ENCODE results near the gene NDUFA11.

The NDUFA11 gene

GRCh38 chr19:5905114-5905778 lies 1.7 kb upstream of the NDUFA11 start:
- DNase-seq = no peak

DNA sequence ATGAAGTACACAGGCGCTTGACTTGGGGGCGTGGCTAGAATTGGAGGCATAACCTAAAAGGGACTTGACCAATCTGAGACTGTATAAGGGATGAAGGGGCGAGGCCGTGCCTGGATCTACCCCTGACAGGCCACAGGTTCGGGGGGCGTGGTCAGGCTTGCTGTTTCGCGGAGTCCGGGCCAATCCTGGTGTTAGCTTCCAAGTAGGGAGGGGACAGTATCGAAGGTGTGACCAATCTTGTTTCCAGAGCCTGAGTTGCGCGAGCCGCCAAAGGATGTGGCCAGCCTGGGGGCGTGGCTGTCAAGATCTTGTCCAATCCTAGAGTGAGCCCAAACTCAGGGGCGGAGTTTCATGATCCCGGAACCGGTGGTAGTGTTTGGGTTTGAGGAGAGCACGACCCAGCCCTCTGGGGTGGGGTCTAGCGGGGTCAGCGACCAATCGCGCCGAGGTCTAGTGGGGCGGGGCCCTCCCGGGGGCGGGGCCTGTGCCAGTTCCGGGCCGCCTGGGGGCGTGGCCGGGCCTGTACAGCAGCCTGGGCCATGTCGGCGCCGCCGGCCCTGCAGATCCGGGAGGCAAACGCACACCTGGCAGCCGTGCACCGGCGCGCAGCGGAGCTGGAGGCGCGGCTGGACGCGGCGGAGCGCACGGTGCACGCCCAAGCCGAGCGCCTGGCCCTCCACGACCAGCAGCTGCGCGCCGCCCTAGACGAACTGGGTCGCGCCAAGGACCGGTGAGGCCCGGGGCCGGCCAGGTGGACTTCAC lies 943 bp upstream of the NDUFA11 start, which contains the start of gene VMAC:
VMAC (plus strand) TSS at position 521 of the 762 bp plus-strand sequence; CDS start at position 540, 19 bp downstream.
- DNase-seq = peak; percentile 100

- DNase-seq = no peak
These were observed 450 bp downstream of the NDUFA11 start for GRCh38 chr19:5903056-5903623.

DNA sequence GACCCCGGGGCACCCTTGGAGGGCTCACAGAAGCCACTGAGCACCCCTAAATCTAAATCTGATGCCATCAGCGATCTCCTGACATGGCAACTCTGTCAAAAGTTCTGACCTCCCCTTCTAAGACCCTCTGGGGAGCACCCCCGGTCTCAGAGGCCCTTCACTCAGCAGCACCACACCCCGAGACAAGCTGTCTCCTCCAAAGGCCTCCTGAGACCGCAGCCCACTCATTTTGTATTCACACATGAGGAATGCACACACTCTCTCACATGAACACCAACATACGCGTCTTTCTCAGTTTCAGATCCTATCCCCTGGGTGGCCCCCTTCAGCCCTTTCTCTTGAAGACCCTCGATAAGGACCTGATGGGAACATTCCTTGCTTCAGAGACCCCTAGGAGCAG lies 2.6 kb downstream of the NDUFA11 start:
- DNase-seq = no peak

- no peak for DNase-seq
These were observed 3.7 kb downstream of the NDUFA11 start for GRCh38 chr19:5899728-5900526.

GRCh38 chr19:5897189-5897969 lies 6.2 kb downstream of the NDUFA11 start:
- DNase-seq = no peak

DNA sequence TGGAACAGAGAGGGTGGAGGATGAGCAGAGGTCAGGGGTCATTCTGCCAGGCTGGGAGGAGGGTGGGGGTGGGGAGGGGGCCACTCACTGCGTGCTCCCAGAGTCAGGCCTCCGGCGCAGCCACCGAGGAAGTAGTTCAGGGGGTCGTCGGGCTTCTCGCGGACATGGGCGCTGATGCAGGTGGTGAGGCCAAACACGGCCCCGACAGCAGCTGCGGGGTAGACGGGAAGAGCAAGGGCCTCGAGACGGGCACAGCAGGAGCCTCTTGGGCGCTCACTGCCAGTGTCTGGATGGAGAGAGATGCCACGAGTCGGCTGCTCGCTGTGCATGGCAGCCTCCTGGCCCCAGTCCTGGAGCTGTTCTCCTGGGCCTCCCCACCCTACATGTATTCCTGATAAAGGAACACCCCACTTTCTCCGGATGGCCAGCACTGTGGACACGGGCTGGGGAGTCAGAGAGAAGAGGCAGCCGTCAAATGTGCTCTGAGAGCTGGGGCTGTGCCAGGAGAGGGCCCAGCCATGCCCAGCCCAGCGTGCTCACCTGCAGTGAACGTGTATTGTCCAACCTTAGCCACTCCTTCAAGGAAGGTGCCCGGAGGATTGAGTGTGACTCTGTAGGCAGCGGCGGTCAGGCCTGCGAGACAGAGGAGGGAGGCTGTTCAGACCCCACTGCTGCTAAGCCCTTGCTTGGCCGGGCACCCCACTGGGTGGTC lies 7.1 kb downstream of the NDUFA11 start:
- no peak for DNase-seq

- DNase-seq = no peak
These were observed 7.7 kb downstream of the NDUFA11 start for GRCh38 chr19:5895890-5896289.

- DNase-seq = no peak
These were observed 8.2 kb downstream of the NDUFA11 start for GRCh38 chr19:5895409-5895808.

DNA sequence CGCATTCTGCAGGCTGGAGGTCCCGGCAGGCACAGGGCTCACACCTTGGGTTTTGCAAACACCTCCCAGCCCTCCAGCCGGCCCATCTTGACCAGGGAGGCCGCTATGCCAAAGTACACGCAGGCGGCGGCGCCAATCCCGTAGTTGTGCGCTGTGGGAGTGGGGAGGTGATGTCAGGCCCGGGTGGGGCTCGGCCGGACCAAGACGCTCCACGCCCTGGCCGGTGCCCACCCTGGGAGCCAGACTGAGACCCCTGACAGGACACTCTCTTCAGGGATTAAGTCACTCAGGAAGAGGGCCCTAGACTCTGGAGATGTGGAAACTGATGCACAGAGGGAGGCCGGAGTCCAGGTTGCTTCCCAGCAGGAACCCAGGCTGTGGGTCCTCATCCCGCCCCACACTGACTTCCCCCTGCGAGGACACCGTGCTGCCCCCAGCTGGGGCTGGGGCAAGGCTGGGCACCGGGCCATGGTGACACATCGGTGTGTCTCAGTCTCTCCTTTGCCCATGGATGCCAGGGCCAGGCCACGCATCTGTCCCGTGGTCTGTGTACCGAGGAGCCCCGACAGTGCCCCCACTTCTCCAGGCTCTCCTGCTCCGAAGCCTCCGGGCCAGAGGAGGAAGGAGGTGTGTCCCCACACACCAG lies 8.8 kb downstream of the NDUFA11 start:
- DNase-seq = no peak

DNA sequence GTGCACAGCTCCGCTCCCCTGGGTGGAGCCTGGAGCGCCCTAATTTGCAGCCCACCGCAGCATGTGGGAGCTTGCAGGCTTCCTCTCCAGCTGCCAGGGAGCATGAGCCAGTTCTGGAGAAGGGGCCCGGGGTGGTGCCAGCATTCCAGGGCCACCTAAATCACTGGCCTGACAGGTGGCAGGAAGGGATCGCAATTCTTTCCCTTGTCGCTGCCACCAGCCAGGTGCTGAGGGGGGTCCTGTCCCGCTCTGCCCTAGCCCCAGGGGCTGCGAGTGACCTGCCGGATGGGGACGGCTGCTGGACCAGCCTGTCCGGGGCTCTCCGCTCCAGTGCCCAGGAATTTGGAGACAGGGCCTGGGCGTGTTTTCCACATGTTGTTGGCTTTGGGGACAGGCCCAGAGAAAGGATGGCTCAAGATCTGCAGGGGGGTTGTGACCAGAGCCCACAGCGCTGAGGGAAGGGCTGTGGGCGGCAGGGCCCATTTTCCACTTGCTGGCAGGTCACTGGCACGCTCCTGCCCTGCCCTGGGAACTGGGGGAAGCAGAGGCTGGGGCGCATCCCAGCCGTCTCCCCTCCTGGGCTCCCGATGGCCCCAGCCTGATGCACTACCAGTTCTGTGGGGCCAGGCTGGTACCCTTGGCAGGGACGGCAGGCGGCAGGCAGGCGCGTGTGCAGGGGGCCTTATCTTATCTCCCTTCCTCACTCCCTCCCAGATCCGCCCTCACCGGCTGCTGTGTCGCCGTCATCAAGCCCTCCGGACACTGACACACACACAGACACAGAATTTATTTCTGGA lies 9.5 kb downstream of the NDUFA11 start:
- no peak for DNase-seq

DNA sequence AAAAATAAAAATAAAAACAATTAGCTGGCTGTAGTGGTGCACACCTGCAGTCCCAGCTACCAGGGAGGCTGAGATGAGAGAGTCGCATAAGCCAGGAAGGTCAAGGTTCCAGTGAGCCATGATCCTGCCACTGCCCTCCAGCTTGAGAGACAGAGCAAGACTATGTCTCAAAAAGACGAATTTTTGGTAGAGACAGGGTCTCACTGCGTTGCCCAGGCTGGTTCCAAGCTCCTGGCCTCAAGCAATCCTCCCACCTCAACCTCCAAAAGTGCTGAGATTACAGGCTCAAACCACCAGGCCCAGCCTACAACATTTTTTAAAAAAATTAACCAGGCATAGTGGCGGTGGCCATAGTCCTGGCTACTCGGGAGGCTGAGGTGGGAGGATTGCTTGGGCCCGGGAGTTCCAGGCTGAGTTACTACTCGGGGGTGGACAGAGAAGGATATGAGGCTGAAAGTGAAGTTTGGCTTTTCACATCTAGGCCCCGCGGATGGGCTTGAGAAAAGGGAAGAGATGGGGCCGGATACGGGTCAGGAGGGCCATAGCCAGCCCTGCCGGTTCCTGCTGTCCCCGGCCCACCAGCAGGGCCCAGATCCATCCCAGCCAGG lies 10.2 kb downstream of the NDUFA11 start:
- no peak for DNase-seq

GRCh38 chr19:5892772-5893275 lies 10.8 kb downstream of the NDUFA11 start:
- no peak for DNase-seq

DNA sequence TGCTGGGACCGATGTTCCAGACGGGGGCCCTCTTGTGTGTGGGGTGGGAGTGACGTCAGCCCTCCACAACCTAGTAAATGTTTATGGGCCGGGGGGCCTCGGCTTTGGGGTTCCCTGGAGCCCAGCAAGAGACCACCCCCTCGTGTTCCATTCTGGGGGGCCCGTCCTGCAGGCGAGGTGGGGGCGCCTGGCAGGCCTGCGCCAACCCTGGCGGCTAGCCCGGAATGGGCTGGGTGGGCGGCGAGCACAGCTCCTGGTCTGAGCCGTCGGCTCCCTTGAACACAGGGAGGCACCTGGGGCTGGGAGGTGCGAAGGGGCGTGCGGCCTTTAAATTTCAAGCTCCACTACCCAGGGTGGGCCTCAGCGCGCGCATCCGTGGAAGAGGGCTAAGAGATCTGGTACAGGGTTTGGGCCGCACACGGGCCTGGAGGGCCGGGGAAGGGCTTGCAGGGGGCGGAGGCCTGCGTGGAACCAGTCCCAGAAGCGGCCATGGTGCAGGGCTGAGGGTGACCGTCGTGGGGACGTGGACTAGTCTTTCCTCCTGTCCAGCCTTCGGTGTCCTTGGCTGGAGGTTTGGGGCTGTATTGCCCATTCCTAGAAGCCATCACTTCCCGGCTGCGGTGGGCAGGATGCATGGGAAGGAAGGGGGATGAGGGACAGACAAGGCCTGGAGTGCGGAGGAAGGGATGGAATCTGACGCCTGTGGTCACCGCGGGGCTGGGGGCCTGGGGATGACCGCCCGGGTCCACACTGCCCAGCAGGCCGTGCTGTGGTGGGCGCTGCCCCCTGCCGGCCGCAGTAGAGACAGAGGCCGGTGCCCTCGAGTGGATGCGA lies 11.4 kb downstream of the NDUFA11 start:
- DNase-seq = peak; percentile 62

DNA sequence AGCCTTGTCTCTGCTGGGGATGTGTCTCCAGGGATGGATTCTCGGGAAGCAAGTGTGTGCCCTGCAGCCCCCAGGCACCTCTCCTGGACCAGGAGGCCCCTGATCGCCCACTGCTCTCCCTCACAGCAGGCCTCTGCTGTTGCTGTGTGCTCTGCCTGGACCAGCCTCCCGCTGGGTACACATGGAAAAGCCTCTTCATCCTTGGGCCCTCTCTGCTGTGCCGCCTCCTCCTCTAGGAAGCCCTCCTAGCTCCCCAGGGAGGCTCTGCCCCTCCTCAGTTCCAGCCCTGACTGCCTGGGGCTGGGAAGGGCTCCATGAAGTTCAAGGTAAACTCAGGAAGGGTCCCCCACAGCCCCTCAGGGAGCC lies 12.0 kb downstream of the NDUFA11 start:
- no peak for DNase-seq

GRCh38 chr19:5890099-5890498 lies 13.5 kb downstream of the NDUFA11 start:
- DNase-seq = no peak

GRCh38 chr19:5889288-5889971 lies 14.2 kb downstream of the NDUFA11 start:
- no peak for DNase-seq
